HAP-1 (cell line): ENCODE results near the gene FEV.

ENCODE experiments used
- DNase-seq, 2 experiments: peaks; one replicate each; pipeline ENCODE4 v3.0.0-alpha.2; 2016 to 2020; ENCODE audit warnings: low spot score in 2 of 2
- H3K27me3 ChIP-seq: fragments of 250-450 bp; sonication (Bioruptor Pico); 2 replicates; pipeline ENCODE4 v1.5.1; 2020; ENCODE audit warnings: low read depth, mild to moderate bottlenecking, moderate library complexity
- H3K36me3 ChIP-seq: fragments of 250-450 bp; sonication (Bioruptor Pico); replicated peaks from 2 replicates; pipeline ENCODE4 v1.5.1; 2020; ENCODE audit warnings: mild to moderate bottlenecking
- H3K4me1 ChIP-seq: fragments of 250-450 bp; sonication (Bioruptor Pico); 2 replicates; pipeline ENCODE4 v1.5.1; 2020; ENCODE audit warnings: mild to moderate bottlenecking
- H3K4me3 ChIP-seq: fragments of 250-450 bp; sonication (Bioruptor Pico); 2 replicates; pipeline ENCODE4 v1.5.1; 2020; ENCODE audit warnings: mild to moderate bottlenecking, moderate library complexity
- H3K9me3 ChIP-seq: fragments of 250-450 bp; sonication (Bioruptor Pico); 2 replicates; pipeline ENCODE4 v1.5.1; 2020; ENCODE audit warnings: mild to moderate bottlenecking, moderate library complexity
- in situ Hi-C: fragments of 300-500 bp; cut with MboI; formaldehyde crosslinking; loops from 3 replicates; pipeline ENCODE4 v1.14.3; 2020; ENCODE audit warnings: low sequenced_read_pairs, inconsistent platforms, mixed read lengths

Gene FEV

DNA sequence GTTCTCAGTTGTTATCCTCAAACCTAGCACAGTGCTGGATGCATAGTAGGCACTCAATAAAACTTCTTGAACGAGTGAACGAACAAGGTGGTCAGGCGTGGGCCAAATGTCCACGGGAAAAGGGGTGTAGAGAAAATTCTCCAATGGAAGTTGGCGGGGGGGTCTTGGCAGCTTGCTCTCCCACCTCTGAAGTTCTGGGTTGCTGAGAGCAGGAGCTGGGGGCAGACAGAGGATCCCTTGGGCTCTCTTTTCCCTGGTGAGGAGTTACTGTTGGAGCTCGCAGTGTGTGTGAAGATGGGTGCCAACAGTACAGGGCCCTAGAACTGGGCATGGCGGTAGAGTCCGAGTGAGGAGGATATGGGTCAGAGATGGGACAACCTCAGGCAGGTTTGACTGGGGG is 10.6 kb upstream of the FEV start:
- Histone ChIP-seq H3K27me3 (peaks cover 39% of the 10 kb centered on the region), H3K4me1 (no peaks in the 10 kb centered on the region), H3K9me3 (no peaks in the 10 kb centered on the region), H3K36me3 (no peaks in the 10 kb centered on the region), H3K4me3 (no peak overlapping the region)
- in situ Hi-C loops: no loop called here
- DNase-seq: no peak

DNA sequence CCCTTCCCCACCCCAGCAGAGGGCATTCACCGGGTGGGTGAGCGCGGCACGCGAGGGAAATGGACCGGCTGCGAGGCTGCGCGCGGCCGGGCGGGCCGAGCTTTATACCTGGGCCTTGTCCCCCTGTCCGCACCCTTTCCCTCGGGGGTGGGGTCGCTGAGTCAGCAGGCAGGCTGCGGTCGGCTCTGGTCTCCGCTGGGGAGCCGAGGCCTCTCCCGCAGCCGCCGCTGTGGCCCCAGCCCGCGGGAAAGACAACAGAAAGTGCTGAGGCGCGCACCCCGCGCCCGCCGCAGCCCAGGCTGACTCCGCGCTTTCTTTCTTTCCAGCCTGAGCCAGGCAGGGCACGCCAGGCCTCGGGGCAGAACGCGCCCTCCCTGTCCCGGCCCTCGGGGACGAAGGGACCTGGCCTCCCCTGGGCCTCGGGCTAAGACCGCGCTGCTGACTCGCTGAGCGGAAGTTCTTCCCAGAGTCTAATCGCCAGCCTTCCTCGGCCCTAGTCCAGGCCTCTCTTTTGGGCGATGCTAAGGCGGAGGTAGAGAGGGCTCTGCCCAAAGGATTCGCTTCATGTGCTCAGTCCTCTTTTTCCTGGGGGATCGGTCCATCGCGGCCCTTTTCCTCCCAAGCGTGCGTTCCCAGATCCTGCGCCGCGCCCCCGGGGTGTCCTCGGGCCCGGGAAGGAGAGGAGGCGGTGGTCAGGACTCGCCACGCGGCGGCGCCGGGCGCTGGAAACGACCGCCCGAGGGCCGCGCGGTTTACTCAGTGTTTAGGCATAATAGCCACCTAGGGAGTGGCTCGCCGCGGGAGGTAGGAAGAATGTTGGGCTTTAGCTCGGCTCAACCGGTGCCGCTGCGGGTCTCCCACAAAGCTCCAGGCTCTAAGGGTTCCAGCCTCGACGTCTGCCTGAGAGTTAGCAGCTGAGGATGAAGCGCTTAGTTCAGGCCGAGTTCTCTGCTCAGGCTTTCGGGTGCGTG is 8.6 kb upstream of the FEV start, which contains the start of gene CRYBA2:
Gene CRYBA2, minus strand, starts transcription at position 78 of the 971 bp plus-strand sequence. CDS start 246 bp downstream, outside the sequence.
- DNase-seq: peak; percentile 28 to 55

DNA sequence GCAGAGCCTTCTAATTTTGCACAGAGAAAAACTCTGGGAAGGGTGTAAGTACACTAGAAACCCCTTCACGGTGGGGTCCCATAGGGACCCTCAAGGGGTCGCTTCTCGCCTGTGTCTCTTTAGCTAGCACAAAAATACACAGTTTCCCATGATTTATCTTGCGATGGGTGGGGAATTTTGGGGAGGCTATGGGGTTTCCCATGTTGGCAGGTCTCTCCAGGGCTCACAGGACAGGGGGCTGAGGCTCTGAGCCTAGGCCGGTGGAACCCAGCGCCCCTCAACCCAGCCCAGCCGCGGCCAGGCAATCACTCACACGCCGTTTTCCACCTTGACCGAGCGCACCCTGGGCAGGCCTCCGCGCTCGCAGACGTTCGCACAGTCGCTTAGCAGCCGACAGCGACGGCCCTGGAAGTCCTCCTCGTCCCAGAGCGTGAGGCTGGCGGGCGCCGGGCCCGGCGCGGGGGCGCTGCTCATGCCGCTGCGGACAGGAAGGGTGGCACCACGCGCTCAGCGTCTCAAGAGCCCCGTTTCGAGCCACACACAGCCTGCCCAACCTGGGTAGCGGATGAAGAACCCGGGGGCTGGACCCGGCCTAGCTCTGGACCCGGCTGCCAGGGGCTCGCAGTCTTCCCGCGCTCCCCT is 7.8 kb upstream of the FEV start:
- Histone ChIP-seq H3K4me1 (no peaks in the 10 kb centered on the region), H3K9me3 (no peaks in the 10 kb centered on the region), H3K27me3 (peaks cover 63% of the 10 kb centered on the region), H3K36me3 (no peaks in the 10 kb centered on the region), H3K4me3 (no peak overlapping the region)
- in situ Hi-C loops: no loop called here
- no peak for DNase-seq

More for the DNA sequence above, 8.6 kb upstream of the FEV start, which contains the start of gene CRYBA2:
- H3K4me1 ChIP-seq: no peaks in the 10 kb centered on the region
- no peaks in the 10 kb centered on the region for H3K9me3 ChIP-seq
- H3K36me3 ChIP-seq: no peaks in the 10 kb centered on the region
- no peak within 1 kb of the TSS for H3K4me3 ChIP-seq
- peaks cover 55% of the 10 kb centered on the region for H3K27me3 ChIP-seq
- in situ Hi-C loops: no loop called here

GRCh38 chr2:218992196-218992595 is 7.2 kb upstream of the FEV start:
- no peak for DNase-seq
- Histone ChIP-seq H3K9me3 (no peaks in the 10 kb centered on the region), H3K36me3 (no peaks in the 10 kb centered on the region), H3K27me3 (peaks cover 69% of the 10 kb centered on the region), H3K4me3 (no peak overlapping the region), H3K4me1 (no peaks in the 10 kb centered on the region)
- in situ Hi-C loops: no loop called here

- in situ Hi-C loops: no loop called here
- no peak for DNase-seq
- no peaks in the 10 kb centered on the region for H3K36me3 ChIP-seq
- peaks cover 74% of the 10 kb centered on the region for H3K27me3 ChIP-seq
- no peak overlapping the region for H3K4me3 ChIP-seq
- H3K9me3 ChIP-seq: no peaks in the 10 kb centered on the region
- H3K4me1 ChIP-seq: no peaks in the 10 kb centered on the region
Measured at GRCh38 chr2:218991674-218992168, 6.7 kb upstream of the FEV start.

DNA sequence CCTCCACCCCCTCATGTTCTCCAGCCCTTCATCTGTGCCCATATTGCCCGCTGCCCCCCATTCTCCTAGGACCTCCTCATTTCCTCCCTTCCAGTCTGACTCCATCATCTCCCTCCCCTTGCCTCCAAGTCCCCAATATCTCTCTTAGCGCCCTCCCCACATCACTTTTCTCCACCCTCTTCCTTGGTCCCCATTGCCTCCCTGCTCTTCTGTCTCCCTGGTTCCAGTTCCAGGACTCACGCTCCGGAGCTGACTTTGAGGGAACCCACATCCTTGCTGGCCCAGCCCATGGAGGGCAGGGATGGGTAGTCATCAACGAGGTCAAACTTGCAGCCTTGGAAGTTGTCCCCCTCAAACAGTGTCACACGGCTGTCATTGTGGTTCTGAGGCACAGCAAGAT is 5.6 kb upstream of the FEV start:
- DNase-seq: no peak
- Histone ChIP-seq H3K9me3 (no peaks in the 10 kb centered on the region), H3K36me3 (no peaks in the 10 kb centered on the region), H3K4me1 (no peaks in the 10 kb centered on the region), H3K27me3 (peaks cover 85% of the 10 kb centered on the region), H3K4me3 (no peak overlapping the region)
- in situ Hi-C loops: no loop called here

DNA sequence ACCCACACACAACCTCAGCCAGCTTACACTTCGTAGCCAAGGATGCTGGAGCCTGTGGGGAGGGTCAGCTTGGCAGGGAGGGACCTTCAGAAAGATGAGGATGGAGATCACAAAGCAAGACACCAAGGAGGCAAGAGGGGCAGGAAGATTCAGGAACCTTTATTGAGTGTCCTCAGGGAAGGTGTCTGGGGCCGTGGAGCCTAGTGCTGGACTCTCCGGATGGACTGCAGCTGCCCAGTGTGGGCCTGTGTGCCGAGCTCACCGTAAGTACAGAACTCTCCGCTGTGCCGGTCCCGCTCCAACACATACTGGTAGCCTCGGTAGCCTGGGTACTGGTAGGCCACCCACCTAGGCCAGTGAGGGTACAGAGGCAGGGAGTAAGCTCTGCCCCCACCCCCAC is 5.1 kb upstream of the FEV start:
- Histone ChIP-seq H3K4me3 (no peak overlapping the region), H3K36me3 (no peaks in the 10 kb centered on the region), H3K4me1 (no peaks in the 10 kb centered on the region), H3K27me3 (peaks cover 89% of the 10 kb centered on the region), H3K9me3 (no peaks in the 10 kb centered on the region)
- in situ Hi-C loops: no loop called here
- DNase-seq: no peak

DNA sequence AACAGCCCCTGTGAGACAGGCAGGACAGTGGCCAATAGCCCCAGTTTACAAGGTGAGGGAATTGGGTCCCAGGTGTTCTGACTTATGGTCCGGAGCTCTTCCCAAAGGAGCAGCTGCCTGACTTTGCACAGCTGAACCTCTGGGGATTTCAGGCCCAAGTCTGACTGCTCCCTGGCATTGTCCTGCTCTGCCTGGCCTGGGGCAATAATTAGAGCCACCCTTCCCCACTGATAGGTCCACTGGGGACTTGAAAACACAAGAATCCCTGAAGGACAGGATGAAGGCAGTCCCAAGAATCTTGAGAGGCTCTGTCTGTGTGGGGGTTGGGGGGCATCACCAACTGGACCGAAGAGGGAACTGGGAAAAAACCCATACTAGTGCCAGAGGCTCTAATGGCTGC is 3.7 kb upstream of the FEV start:
- Histone ChIP-seq H3K4me1 (no peaks in the 10 kb centered on the region), H3K27me3 (peaks cover 93% of the 10 kb centered on the region), H3K4me3 (no peak overlapping the region), H3K36me3 (no peaks in the 10 kb centered on the region), H3K9me3 (no peaks in the 10 kb centered on the region)
- DNase-seq: no peak
- in situ Hi-C loops: no loop called here

- DNase-seq: no peak
- H3K4me3 ChIP-seq: no peak overlapping the region
- peaks cover 93% of the 10 kb centered on the region for H3K27me3 ChIP-seq
- no peaks in the 10 kb centered on the region for H3K4me1 ChIP-seq
- no peaks in the 10 kb centered on the region for H3K36me3 ChIP-seq
- no peaks in the 10 kb centered on the region for H3K9me3 ChIP-seq
- in situ Hi-C loops: no loop called here
Measured at GRCh38 chr2:218988164-218988563, 3.2 kb upstream of the FEV start.

- in situ Hi-C loops: no loop called here
Measured at GRCh38 chr2:218986148-218986761, 1.3 kb upstream of the FEV start.

DNA sequence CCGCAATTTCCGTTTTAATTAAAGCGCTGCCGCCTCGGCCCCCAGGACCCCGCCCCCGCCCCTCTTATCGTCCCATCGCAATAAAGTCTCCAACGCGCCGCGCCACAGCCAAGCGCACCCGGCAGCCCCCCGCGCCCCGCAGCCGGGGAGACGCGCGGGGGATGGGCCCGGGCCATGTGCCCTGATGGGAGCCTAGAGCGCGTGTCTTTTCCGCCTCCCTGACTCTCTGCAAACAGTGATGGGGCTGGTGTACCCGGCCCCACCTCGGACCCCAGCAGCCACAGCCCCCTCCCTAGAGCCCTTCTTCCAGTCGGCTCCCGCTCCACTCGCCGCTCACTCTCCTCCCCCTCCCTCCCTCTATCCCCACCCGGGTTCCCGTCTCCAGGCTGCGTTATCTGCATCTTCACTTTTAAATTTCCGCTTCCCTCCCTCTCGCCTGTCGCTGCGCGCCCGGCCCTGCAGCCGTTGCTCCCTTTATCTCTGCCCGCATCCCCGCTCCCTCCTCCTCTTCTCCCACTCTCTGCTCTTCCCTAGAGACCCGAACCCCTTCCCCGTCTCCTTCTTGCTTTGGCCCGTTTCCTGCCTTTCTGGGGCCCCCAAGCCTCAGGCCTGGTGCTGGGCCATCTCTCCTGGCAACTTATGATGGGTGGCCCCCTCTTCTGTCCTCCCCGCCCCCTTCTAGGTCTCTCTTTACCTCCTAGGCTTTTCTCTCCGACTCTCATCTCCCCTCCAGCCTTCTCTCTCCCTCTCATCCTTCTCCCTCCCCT is 524 bp upstream of the FEV start:
- H3K36me3 ChIP-seq: no peaks in the 10 kb centered on the region
- no peaks in the 10 kb centered on the region for H3K4me1 ChIP-seq
- in situ Hi-C loops: no loop called here
- no peak overlapping the region for H3K4me3 ChIP-seq
- no peaks in the 10 kb centered on the region for H3K9me3 ChIP-seq
- peaks cover 93% of the 10 kb centered on the region for H3K27me3 ChIP-seq
- no peak for DNase-seq

More at GRCh38 chr2:218986148-218986761, 1.3 kb upstream of the FEV start:
- peaks cover 94% of the 10 kb centered on the region for H3K27me3 ChIP-seq
- H3K9me3 ChIP-seq: no peaks in the 10 kb centered on the region
- no peaks in the 10 kb centered on the region for H3K36me3 ChIP-seq
- no peaks in the 10 kb centered on the region for H3K4me1 ChIP-seq
- no peak for DNase-seq
- no peak overlapping the region for H3K4me3 ChIP-seq

GRCh38 chr2:218984239-218985020 is 554 bp downstream of the FEV start:
- in situ Hi-C loops: no loop called here
- H3K27me3 ChIP-seq: peaks cover 84% of the 10 kb centered on the region
- no peaks in the 10 kb centered on the region for H3K4me1 ChIP-seq
- H3K9me3 ChIP-seq: no peaks in the 10 kb centered on the region
- no peak for DNase-seq
- no peak overlapping the region for H3K4me3 ChIP-seq
- H3K36me3 ChIP-seq: no peaks in the 10 kb centered on the region

- Histone ChIP-seq H3K4me3 (no peak overlapping the region), H3K27me3 (peaks cover 79% of the 10 kb centered on the region), H3K36me3 (no peaks in the 10 kb centered on the region), H3K4me1 (no peaks in the 10 kb centered on the region), H3K9me3 (no peaks in the 10 kb centered on the region)
- in situ Hi-C loops: no loop called here
- no peak for DNase-seq
Measured at GRCh38 chr2:218983934-218984238, 1.1 kb downstream of the FEV start.
